HFF-Myc (cell line): ENCODE data around the gene SYPL1.

Experiments
- DNase-seq: peaks from one replicate; pipeline ENCODE4 v3.0.0-alpha.2; 2011; ENCODE audit warnings: low read depth; ENCODE audit errors: extremely low read depth
- H3K4me3 ChIP-seq: replicated peaks from 2 replicates; pipeline ENCODE4 v1.5.1; 2011; ENCODE audit warnings: low read depth, mild to moderate bottlenecking, control low read depth, low read length
- CTCF ChIP-seq: IDR thresholded peaks from 2 replicates; pipeline ENCODE4 v1.5.1; 2012; ENCODE audit warnings: mild to moderate bottlenecking, low read depth, low read length, control low read depth; ENCODE audit errors: missing control alignments

Gene SYPL1

GRCh38 chr7:106098889-106099288 is 13.2 kb downstream of the SYPL1 start:
- H3K4me3 ChIP-seq: no peak overlapping the region
- no peak for DNase-seq
- no peak for TF ChIP-seq CTCF

GRCh38 chr7:106095634-106096033 is 16.5 kb downstream of the SYPL1 start:
- no peak for TF ChIP-seq CTCF
- no peak overlapping the region for H3K4me3 ChIP-seq
- no peak for DNase-seq

DNA sequence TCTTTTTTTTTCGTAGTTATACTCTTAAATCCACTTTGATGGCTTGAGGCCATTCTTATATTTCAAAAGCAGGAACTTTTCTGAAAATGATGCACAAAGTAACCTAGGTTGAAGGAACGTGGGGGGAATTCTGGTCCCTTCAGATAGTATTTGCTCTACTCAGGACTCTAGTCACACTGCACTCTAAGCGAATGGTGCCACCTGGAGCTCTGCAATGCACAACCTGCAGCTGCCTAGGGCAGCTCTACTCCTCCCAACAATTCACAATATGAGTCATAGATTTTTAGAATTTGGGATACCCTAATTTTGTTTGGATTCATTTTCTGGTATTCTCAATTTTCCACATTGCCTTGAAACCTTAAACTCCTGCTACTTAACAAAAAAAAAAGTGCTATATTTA is 17.3 kb downstream of the SYPL1 start:
- no peak overlapping the region for H3K4me3 ChIP-seq
- no peak for DNase-seq
- no peak for TF ChIP-seq CTCF

GRCh38 chr7:106092204-106092603 is 19.9 kb downstream of the SYPL1 start:
- TF ChIP-seq CTCF: no peak
- no peak overlapping the region for H3K4me3 ChIP-seq
- DNase-seq: no peak

DNA sequence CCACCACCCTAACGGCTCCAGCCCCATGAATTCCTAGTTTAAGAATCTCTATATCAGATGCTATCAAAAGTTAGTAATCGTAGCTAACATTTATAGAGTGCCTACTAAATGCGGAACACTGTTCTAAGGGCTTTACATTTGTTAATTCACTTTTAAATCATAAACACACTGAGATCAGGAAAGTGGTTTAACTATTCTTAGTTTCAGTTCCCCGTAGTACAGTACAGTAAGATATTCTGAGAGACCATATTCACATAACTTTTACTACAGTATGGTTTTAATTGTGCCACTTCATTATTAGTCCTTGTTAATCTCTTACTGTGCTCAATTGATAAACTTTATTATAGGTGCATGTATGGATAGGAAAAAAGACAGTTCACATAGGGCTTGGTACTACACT is 22.5 kb downstream of the SYPL1 start:
- no peak overlapping the region for H3K4me3 ChIP-seq
- TF ChIP-seq CTCF: no peak
- DNase-seq: no peak

DNA sequence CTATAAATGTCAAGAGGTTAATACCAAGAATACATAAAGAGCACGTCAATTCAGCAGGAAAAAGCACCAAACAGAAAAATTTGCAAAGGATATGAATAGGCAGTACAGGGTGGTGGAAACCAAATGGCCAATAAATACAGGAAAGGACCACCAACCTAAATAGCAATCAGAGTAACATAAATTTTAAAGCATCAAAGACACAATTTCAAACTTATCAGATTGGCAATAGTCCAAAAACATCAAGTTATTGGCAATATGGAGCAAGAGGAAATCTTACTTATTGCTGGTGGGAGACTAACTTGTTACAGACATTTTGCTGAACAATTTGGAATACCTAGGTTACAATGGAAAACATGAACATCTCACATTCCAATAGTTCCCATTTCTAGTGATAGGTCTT is 24.1 kb downstream of the SYPL1 start:
- no peak for TF ChIP-seq CTCF
- DNase-seq: no peak
- H3K4me3 ChIP-seq: no peak overlapping the region

DNA sequence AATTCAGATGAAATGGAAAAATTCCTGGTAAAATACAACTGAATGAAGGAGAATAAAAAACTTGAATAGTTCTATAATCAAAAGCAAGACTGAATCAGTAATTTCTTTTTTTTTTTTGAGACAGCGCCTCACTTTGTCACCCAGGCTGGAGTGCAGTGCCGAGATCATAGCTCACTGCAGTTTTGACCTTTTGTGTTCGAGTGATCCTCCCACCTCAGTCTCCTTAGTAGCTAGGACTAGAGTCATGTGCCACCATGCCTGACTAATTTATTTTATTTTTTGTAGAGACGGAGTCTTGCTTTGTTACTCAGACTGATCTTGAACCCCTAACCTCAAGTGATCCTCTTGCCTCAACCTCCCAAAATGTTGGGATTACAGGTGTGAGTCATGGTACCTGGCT is 26.1 kb downstream of the SYPL1 start:
- no peak overlapping the region for H3K4me3 ChIP-seq
- DNase-seq: no peak
- no peak for TF ChIP-seq CTCF
